ENCODE data around the gene TMEM132A. TPM values are rescaled to one million over a fixed set of nuclear protein-coding genes. Genes with fewer than 3 reads are reported as not detected.
A peak's percentile ranks its signal among the peaks of the same experiment; 100 is the strongest.

The TMEM132A gene, protein sequence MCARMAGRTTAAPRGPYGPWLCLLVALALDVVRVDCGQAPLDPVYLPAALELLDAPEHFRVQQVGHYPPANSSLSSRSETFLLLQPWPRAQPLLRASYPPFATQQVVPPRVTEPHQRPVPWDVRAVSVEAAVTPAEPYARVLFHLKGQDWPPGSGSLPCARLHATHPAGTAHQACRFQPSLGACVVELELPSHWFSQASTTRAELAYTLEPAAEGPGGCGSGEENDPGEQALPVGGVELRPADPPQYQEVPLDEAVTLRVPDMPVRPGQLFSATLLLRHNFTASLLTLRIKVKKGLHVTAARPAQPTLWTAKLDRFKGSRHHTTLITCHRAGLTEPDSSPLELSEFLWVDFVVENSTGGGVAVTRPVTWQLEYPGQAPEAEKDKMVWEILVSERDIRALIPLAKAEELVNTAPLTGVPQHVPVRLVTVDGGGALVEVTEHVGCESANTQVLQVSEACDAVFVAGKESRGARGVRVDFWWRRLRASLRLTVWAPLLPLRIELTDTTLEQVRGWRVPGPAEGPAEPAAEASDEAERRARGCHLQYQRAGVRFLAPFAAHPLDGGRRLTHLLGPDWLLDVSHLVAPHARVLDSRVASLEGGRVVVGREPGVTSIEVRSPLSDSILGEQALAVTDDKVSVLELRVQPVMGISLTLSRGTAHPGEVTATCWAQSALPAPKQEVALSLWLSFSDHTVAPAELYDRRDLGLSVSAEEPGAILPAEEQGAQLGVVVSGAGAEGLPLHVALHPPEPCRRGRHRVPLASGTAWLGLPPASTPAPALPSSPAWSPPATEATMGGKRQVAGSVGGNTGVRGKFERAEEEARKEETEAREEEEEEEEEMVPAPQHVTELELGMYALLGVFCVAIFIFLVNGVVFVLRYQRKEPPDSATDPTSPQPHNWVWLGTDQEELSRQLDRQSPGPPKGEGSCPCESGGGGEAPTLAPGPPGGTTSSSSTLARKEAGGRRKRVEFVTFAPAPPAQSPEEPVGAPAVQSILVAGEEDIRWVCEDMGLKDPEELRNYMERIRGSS
- total RNA-seq (not detected), total RNA-seq (0.08 to 0.35 reads per million in 2 donors)

- H3K9me3 ChIP-seq (ENCODE audit: control insufficient read depth, low read length, poor library complexity, severe bottlenecking) = no peaks in the 10 kb centered on the region
- H3K36me3 Mint-ChIP-seq (ENCODE audit: low read depth) = peaks cover 9% of the 10 kb centered on the region
- H3K27ac Mint-ChIP-seq = no peak within 1 kb of the TSS
- peak within 1 kb of the TSS; percentile 79 for H3K4me3 Mint-ChIP-seq
- ATAC-seq (peak; percentile 55), DNase-seq (no peak)
- H3K27me3 Mint-ChIP-seq = peaks cover 44% of the 10 kb centered on the region
- H3K4me1 Mint-ChIP-seq = peaks cover 10% of the 10 kb centered on the region
Observed at GRCh38 chr11:60924110-60924905, at the start of gene TMEM132A. Gene TMEM132A (plus strand): TSS chr11:60924460. CDS start chr11:60924634, 174 bp downstream.

DNA sequence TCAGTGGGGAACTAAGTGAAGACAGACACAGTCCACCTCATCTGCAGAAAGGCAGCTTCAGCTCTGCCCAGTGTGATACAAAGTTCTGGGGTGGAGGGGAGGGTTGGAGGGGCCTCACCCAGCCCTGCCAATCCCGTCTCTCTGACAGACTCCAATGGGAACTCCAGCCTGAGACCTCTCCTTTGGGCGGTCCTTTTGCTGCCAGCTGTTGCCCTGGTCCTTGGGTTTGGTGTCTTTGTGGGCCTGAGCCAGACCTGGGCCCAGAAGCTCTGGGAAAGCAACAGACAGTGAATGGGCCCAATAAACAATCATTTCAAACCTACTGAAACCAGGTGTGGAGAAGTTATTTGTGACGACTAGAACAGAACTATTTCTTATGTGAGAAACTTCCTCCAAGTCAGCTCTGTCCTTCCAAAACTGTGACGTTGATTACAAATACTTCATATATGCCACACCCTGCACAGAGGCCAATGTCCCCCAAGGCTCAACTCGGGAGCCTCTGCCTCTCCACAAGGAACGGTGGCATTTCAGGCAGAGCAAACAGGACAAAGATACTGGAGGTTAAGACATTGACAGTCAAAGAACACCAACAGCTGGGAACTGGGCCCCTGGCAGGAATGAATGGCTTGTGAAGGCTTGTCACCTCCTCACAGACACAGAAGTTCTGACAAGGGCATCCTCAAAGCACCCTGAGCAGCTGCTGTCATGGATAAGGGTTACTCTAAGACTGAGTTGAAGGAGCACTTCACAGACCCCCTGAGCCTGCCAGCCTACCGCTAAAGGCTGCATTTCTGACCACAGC, 48.7 kb upstream of the TMEM132A start:
- no peaks in the 10 kb centered on the region for H3K27me3 Mint-ChIP-seq
- H3K4me1 Mint-ChIP-seq = peaks cover 3% of the 10 kb centered on the region
- DNase-seq (no peak), ATAC-seq (no peak)
- no peaks in the 10 kb centered on the region for H3K36me3 Mint-ChIP-seq (ENCODE audit: low read depth)
- H3K27ac Mint-ChIP-seq = peak overlapping the region; percentile 21
- no peak overlapping the region for H3K4me3 Mint-ChIP-seq
- no peaks in the 10 kb centered on the region for H3K9me3 ChIP-seq (ENCODE audit: control insufficient read depth, low read length, poor library complexity, severe bottlenecking)

DNA sequence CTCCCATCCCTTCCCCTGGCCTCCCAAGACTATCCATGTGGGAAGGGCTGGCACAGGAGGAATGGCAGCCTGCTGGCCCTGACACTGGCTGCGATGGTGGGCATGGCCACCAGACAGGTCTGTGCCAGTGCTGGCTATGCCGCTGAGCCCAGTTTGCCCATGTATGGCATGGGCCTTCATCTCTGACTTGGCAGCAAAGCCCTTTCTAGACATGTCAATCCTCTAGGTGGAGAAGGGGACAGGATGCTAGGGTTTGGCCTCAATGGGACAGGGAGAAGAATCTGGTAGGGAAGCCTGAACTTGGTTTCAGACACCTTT, 48.1 kb upstream of the TMEM132A start:
- H3K36me3 Mint-ChIP-seq (ENCODE audit: low read depth) = peaks cover 2% of the 10 kb centered on the region
- no peak for DNase-seq
- peaks cover 3% of the 10 kb centered on the region for H3K4me1 Mint-ChIP-seq
- H3K27me3 Mint-ChIP-seq = no peaks in the 10 kb centered on the region
- no peak for ATAC-seq
- peak overlapping the region; percentile 21 for H3K27ac Mint-ChIP-seq
- no peak overlapping the region for H3K4me3 Mint-ChIP-seq
- H3K9me3 ChIP-seq (ENCODE audit: control insufficient read depth, low read length, poor library complexity, severe bottlenecking) = no peaks in the 10 kb centered on the region

GRCh38 chr11:60878245-60879101, 45.8 kb upstream of the TMEM132A start:
- no peak overlapping the region for H3K27ac Mint-ChIP-seq
- H3K27me3 Mint-ChIP-seq = no peaks in the 10 kb centered on the region
- H3K9me3 ChIP-seq (ENCODE audit: control insufficient read depth, low read length, poor library complexity, severe bottlenecking) = no peaks in the 10 kb centered on the region
- no peak overlapping the region for H3K4me3 Mint-ChIP-seq
- peaks cover 10% of the 10 kb centered on the region for H3K36me3 Mint-ChIP-seq (ENCODE audit: low read depth)
- peaks cover 4% of the 10 kb centered on the region for H3K4me1 Mint-ChIP-seq
- no peak for ATAC-seq
- DNase-seq = no peak

- H3K9me3 ChIP-seq (ENCODE audit: control insufficient read depth, low read length, poor library complexity, severe bottlenecking) = no peaks in the 10 kb centered on the region
- peaks cover 6% of the 10 kb centered on the region for H3K4me1 Mint-ChIP-seq
- no peak overlapping the region for H3K27ac Mint-ChIP-seq
- no peaks in the 10 kb centered on the region for H3K27me3 Mint-ChIP-seq
- H3K4me3 Mint-ChIP-seq = no peak overlapping the region
- no peak for ATAC-seq
- no peak for DNase-seq
- H3K36me3 Mint-ChIP-seq (ENCODE audit: low read depth) = peaks cover 12% of the 10 kb centered on the region
Observed at GRCh38 chr11:60879104-60879503, 45.2 kb upstream of the TMEM132A start.

GRCh38 chr11:60879971-60880588, 44.2 kb upstream of the TMEM132A start:
- Mint-ChIP-seq H3K36me3 (ENCODE audit: low read depth) (peaks cover 12% of the 10 kb centered on the region), H3K4me3 (no peak overlapping the region), H3K27ac (no peak overlapping the region), H3K27me3 (no peaks in the 10 kb centered on the region), H3K4me1 (peaks cover 6% of the 10 kb centered on the region)
- DNase-seq (no peak), ATAC-seq (no peak)
- no peaks in the 10 kb centered on the region for H3K9me3 ChIP-seq (ENCODE audit: control insufficient read depth, low read length, poor library complexity, severe bottlenecking)

- no peaks in the 10 kb centered on the region for H3K9me3 ChIP-seq (ENCODE audit: control insufficient read depth, low read length, poor library complexity, severe bottlenecking)
- H3K4me1 Mint-ChIP-seq = peaks cover 6% of the 10 kb centered on the region
- H3K27ac Mint-ChIP-seq = peak overlapping the region; percentile 21
- H3K27me3 Mint-ChIP-seq = no peaks in the 10 kb centered on the region
- H3K36me3 Mint-ChIP-seq (ENCODE audit: low read depth) = peaks cover 12% of the 10 kb centered on the region
- ATAC-seq (no peak), DNase-seq (no peak)
- H3K4me3 Mint-ChIP-seq = no peak overlapping the region
Observed at GRCh38 chr11:60880643-60881282, 43.5 kb upstream of the TMEM132A start.

DNA sequence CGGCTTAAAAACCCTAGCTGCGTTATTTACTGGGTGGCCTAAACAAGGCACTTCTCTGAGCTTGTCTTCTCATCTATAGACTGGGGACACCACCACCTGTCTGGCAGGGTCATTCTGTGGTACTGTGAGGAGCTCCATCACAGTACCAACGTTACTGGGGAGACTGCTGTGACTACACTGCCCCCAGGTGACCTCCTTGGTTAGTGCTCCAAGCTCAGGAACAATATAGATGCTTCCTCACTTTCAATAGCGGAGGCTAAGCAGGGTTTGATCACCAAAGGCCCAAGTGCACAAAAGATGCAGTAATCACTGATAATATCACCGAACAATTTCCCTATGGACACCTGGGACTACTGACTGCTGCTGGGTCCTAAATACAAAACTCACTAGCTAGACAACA, 36.7 kb upstream of the TMEM132A start:
- Mint-ChIP-seq H3K36me3 (ENCODE audit: low read depth) (peaks cover 11% of the 10 kb centered on the region), H3K27me3 (no peaks in the 10 kb centered on the region), H3K4me1 (peaks cover 14% of the 10 kb centered on the region), H3K27ac (no peak overlapping the region), H3K4me3 (no peak overlapping the region)
- ATAC-seq (peak; percentile 73), DNase-seq (no peak)
- H3K9me3 ChIP-seq (ENCODE audit: control insufficient read depth, low read length, poor library complexity, severe bottlenecking) = no peaks in the 10 kb centered on the region

- Mint-ChIP-seq H3K4me3 (peak overlapping the region; percentile 78), H3K36me3 (ENCODE audit: low read depth) (peaks cover 6% of the 10 kb centered on the region), H3K4me1 (peaks cover 12% of the 10 kb centered on the region), H3K27ac (peak overlapping the region; percentile 67), H3K27me3 (no peaks in the 10 kb centered on the region)
- ATAC-seq (no peak), DNase-seq (no peak)
- H3K9me3 ChIP-seq (ENCODE audit: control insufficient read depth, low read length, poor library complexity, severe bottlenecking) = no peaks in the 10 kb centered on the region
Observed at GRCh38 chr11:60889869-60890311, 34.4 kb upstream of the TMEM132A start.

DNA sequence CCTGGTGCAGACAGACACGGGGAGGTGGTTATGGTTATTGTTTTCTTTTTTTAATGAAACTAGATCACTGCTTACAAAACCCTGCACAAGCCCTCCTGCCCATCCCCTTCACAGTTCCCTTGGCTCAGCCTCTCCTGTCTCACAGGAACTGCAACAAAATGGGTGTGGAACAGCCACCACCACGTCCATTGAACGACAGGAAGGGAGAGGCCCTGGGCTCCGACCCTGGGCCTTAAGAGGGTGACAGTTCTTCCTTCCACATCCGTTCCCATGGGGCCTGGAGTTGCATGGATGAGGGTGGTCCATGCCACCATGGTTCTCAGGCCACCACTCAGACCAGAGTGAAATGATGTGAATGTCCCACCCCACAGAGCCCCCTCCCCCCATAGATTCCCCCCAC, 33.6 kb upstream of the TMEM132A start:
- ATAC-seq (no peak), DNase-seq (no peak)
- no peaks in the 10 kb centered on the region for H3K9me3 ChIP-seq (ENCODE audit: control insufficient read depth, low read length, poor library complexity, severe bottlenecking)
- H3K27ac Mint-ChIP-seq = no peak overlapping the region
- no peak overlapping the region for H3K4me3 Mint-ChIP-seq
- H3K27me3 Mint-ChIP-seq = no peaks in the 10 kb centered on the region
- peaks cover 12% of the 10 kb centered on the region for H3K4me1 Mint-ChIP-seq
- peaks cover 9% of the 10 kb centered on the region for H3K36me3 Mint-ChIP-seq (ENCODE audit: low read depth)
